ENCODE measurements around the gene CD9. TPM values are rescaled to one million over a fixed set of nuclear protein-coding genes. Genes with fewer than 3 reads are reported as not detected.
A peak's percentile ranks its signal among the peaks of the same experiment; 100 is the strongest.

Gene CD9
- total RNA-seq, 1 donor from 2014 or later: 17.6 TPM

DNA sequence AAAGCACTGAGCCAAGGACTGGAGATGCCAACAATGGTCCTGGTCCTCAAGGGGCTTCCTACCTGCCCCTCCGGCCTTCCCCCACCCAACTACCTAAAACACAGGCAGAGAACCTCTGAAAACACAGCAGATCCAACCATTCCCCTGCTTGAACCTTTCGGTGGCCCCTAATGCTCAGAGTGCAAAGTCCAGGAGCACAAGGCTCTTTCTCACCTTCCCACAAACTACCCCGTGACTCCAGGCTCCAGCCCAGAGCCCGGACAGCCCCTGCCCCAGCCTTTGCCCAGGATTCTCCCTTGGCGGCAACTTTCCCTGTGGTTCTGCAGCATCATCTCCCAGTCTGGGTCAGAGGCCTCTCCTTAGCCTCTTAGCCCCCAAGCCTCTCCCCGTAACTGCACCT is 1.6 kb upstream of the CD9 start:
- H3K27ac Mint-ChIP-seq (ENCODE audit: unreplicated experiment): no peak overlapping the region
- TF ChIP-seq, protein P1, sequence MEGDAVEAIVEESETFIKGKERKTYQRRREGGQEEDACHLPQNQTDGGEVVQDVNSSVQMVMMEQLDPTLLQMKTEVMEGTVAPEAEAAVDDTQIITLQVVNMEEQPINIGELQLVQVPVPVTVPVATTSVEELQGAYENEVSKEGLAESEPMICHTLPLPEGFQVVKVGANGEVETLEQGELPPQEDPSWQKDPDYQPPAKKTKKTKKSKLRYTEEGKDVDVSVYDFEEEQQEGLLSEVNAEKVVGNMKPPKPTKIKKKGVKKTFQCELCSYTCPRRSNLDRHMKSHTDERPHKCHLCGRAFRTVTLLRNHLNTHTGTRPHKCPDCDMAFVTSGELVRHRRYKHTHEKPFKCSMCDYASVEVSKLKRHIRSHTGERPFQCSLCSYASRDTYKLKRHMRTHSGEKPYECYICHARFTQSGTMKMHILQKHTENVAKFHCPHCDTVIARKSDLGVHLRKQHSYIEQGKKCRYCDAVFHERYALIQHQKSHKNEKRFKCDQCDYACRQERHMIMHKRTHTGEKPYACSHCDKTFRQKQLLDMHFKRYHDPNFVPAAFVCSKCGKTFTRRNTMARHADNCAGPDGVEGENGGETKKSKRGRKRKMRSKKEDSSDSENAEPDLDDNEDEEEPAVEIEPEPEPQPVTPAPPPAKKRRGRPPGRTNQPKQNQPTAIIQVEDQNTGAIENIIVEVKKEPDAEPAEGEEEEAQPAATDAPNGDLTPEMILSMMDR (IDR thresholded peaks at IDR 0.05; ENCODE audit: partially characterized antibody, unreplicated experiment): no peak
- no peak for DNase-seq
- H3K9me3 Mint-ChIP-seq (ENCODE audit: unreplicated experiment): peaks cover 20% of the 10 kb centered on the region
- peak overlapping the region; percentile 22 for H3K4me3 Mint-ChIP-seq (ENCODE audit: unreplicated experiment)
- H3K27me3 Mint-ChIP-seq (ENCODE audit: unreplicated experiment): peaks cover 31% of the 10 kb centered on the region
- peaks cover 7% of the 10 kb centered on the region for H3K36me3 Mint-ChIP-seq (ENCODE audit: unreplicated experiment)
- peaks cover 30% of the 10 kb centered on the region for H3K4me1 Mint-ChIP-seq (ENCODE audit: low read depth, unreplicated experiment)

DNA sequence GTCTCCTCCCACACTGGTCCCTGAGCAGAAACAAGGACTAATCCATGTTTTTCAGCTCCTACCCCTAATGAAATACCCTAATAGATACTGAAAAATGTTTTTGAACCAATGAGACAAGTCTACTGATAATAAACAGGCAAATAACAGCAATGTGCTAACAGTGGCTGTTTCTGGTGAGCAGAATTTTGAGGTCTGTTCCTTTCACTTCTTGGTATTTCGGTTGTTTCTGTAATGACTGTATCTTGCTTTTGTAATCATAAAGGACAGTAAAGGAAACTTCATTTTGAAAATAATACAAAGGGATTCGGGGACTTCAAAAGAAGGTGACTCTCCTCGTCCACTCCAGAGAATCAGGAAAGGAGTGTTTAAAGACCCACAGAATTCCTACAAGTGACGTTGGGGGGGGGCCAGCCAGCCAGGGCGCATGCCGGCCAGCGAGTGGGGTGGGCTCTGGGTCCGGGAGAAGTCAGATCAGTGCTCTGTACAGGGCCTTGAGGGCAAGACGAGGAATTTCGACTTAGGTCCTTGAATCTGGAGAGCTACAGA is 1.1 kb upstream of the CD9 start:
- TF ChIP-seq, protein P1 (IDR thresholded peaks at IDR 0.05; ENCODE audit: partially characterized antibody, unreplicated experiment): no peak
- peak overlapping the region; percentile 79 for H3K4me3 Mint-ChIP-seq (ENCODE audit: unreplicated experiment)
- no peak for DNase-seq
- H3K9me3 Mint-ChIP-seq (ENCODE audit: unreplicated experiment): peaks cover 20% of the 10 kb centered on the region
- peaks cover 31% of the 10 kb centered on the region for H3K27me3 Mint-ChIP-seq (ENCODE audit: unreplicated experiment)
- peak overlapping the region; percentile 57 for H3K27ac Mint-ChIP-seq (ENCODE audit: unreplicated experiment)
- peaks cover 30% of the 10 kb centered on the region for H3K4me1 Mint-ChIP-seq (ENCODE audit: low read depth, unreplicated experiment)
- peaks cover 7% of the 10 kb centered on the region for H3K36me3 Mint-ChIP-seq (ENCODE audit: unreplicated experiment)

DNA sequence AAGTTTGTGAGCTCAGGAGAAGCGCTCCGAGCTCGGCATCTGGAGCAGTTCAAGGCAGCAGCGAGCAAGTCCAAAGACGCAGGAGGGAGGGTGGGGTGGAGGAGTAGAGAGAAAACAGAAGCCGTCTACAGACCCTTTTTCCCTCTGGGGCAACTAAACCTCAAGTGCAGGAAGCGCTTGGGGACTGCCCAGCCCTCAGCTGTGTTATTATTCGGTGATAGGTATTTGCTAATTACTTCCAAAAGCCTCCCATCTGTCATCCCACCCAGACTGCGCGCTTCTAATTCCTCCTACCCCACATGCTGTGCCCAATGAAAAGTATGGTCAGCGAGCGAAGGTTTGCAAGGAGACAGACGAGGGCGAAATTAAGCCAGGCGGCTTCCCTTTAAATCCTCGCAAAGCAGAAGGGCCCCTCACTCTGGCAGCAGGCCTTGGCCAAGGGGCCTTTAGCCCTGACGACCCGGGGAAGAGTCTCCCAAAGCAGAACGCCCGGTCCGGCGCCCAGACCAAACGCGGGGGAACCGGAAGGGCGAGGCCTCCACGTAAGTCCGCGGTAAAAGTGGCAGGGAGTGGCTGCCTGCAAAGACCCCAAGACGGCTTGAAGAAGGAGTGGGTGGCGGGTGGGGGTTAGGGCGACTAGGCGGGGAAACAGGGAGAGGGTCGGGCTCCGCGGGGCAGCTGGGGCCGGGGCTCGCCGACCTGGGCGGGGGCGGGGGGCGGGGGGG is 507 bp upstream of the CD9 start:
- Mint-ChIP-seq H3K36me3 (ENCODE audit: unreplicated experiment) (peaks cover 7% of the 10 kb centered on the region), H3K4me1 (ENCODE audit: low read depth, unreplicated experiment) (peaks cover 30% of the 10 kb centered on the region), H3K27me3 (ENCODE audit: unreplicated experiment) (peaks cover 31% of the 10 kb centered on the region), H3K27ac (ENCODE audit: unreplicated experiment) (peak overlapping the region; percentile 57), H3K9me3 (ENCODE audit: unreplicated experiment) (peaks cover 20% of the 10 kb centered on the region), H3K4me3 (ENCODE audit: unreplicated experiment) (peak overlapping the region; percentile 79)
- TF ChIP-seq, protein P1 (IDR thresholded peaks at IDR 0.05; ENCODE audit: partially characterized antibody, unreplicated experiment): no peak
- peak; percentile 54 for DNase-seq

DNA sequence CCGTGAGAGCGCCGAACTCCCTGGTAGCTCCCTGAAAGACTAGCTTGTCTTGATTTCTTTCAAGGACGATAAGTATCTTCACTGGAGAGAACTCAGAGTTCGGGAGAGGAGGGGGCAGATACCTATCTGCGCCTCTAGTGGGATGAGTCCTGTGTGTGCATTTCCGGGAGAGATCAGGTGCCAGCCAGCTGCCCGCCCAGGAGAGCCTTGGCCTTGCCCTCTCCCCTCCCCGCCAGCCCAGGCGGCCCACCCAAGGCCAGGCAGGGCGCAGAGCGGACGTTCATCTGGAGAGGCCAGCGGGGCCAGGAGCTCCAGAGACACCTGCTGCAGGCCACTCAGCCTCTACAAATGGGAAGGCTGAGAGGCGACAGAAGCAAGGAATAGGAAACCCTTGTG is 1.0 kb downstream of the CD9 start:
- peak overlapping the region; percentile 73 for H3K4me3 Mint-ChIP-seq (ENCODE audit: unreplicated experiment)
- H3K36me3 Mint-ChIP-seq (ENCODE audit: unreplicated experiment): peaks cover 7% of the 10 kb centered on the region
- peaks cover 31% of the 10 kb centered on the region for H3K27me3 Mint-ChIP-seq (ENCODE audit: unreplicated experiment)
- peaks cover 39% of the 10 kb centered on the region for H3K4me1 Mint-ChIP-seq (ENCODE audit: low read depth, unreplicated experiment)
- H3K9me3 Mint-ChIP-seq (ENCODE audit: unreplicated experiment): peaks cover 20% of the 10 kb centered on the region
- no peak for DNase-seq
- TF ChIP-seq, protein P1 (IDR thresholded peaks at IDR 0.05; ENCODE audit: partially characterized antibody, unreplicated experiment): no peak
- no peak overlapping the region for H3K27ac Mint-ChIP-seq (ENCODE audit: unreplicated experiment)

DNA sequence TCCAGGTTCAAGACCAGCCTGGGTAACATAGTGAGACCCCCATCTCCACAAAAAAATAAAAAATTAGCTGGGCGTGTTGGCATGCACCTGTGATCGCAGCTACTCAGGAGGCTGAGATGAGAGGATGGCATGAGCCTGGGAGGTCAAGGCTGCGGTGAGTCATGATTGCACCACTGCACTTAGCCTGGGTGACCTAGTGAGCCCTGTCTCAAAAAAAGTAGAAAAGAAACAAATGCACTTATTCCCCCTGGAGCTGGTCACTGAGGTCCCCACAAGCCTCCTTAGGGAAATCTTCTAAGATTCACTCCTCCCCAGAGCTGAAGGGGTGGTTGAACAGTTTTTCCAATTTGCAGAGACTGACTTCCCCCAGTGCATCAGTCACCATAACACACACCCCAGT is 1.6 kb downstream of the CD9 start:
- peaks cover 41% of the 10 kb centered on the region for H3K4me1 Mint-ChIP-seq (ENCODE audit: low read depth, unreplicated experiment)
- peaks cover 7% of the 10 kb centered on the region for H3K36me3 Mint-ChIP-seq (ENCODE audit: unreplicated experiment)
- no peak for DNase-seq
- H3K4me3 Mint-ChIP-seq (ENCODE audit: unreplicated experiment): peak overlapping the region; percentile 32
- no peak overlapping the region for H3K27ac Mint-ChIP-seq (ENCODE audit: unreplicated experiment)
- H3K27me3 Mint-ChIP-seq (ENCODE audit: unreplicated experiment): peaks cover 31% of the 10 kb centered on the region
- peaks cover 20% of the 10 kb centered on the region for H3K9me3 Mint-ChIP-seq (ENCODE audit: unreplicated experiment)
- TF ChIP-seq, protein P1 (IDR thresholded peaks at IDR 0.05; ENCODE audit: partially characterized antibody, unreplicated experiment): no peak
